SK-N-SH treated with all-trans-retinoic acid at 6 μM for 48 hours (cell line): ENCODE data around the gene KCTD2.

ENCODE experiments used
- ATAC-seq: fragments of 200-7000 bp; cut with Tn5 transposase; 3 replicates; pipeline ENCODE4 v1.9.1; 2020; ENCODE audit warnings: mild to moderate bottlenecking, moderate library complexity
- ARNTL ChIP-seq: fragments of 450-650 bp; formaldehyde crosslinking; IDR thresholded peaks from 2 replicates; pipeline ENCODE4 v1.5.0; 2020; ENCODE audit warnings: low read depth, mild to moderate bottlenecking, moderate library complexity, borderline replicate concordance
- BACH2 ChIP-seq: fragments of 250-450 bp; sonication (Bioruptor Pico); IDR thresholded peaks from 2 replicates; pipeline ENCODE4 v1.9.0; 2021; ENCODE audit warnings: mild to moderate bottlenecking, borderline replicate concordance
- CSDC2 ChIP-seq: fragments of 250-450 bp; sonication (Bioruptor Pico); IDR thresholded peaks from 2 replicates; pipeline ENCODE4 v1.5.0; 2020; ENCODE audit warnings: mild to moderate bottlenecking, moderate library complexity
- ESRRG ChIP-seq: fragments of 250-450 bp; sonication (Bioruptor Pico); IDR thresholded peaks from 2 replicates; pipeline ENCODE4 v1.6.1; 2021; ENCODE audit warnings: mild to moderate bottlenecking
- GLIS3 ChIP-seq: fragments of 250-450 bp; sonication (Bioruptor Pico); IDR thresholded peaks from 2 replicates; pipeline ENCODE4 v1.5.0; 2020; ENCODE audit warnings: mild to moderate bottlenecking, moderate library complexity
- OSR1 ChIP-seq: fragments of 250-450 bp; sonication (Bioruptor Pico); IDR thresholded peaks from 2 replicates; pipeline ENCODE4 v1.8.0; 2022; ENCODE audit warnings: moderate library complexity, mild to moderate bottlenecking, inconsistent platforms
- RARB ChIP-seq: fragments of 250-450 bp; sonication (Bioruptor Pico); IDR thresholded peaks from 2 replicates; pipeline ENCODE4 v1.8.0; 2021; ENCODE audit warnings: mild to moderate bottlenecking, moderate library complexity
- SNAI2 ChIP-seq: fragments of 250-450 bp; sonication (Bioruptor Pico); IDR thresholded peaks from 2 replicates; pipeline ENCODE4 v1.5.0; 2020; ENCODE audit warnings: mild to moderate bottlenecking, moderate library complexity
- TCF4 ChIP-seq: fragments of 250-450 bp; sonication (Bioruptor Pico); IDR thresholded peaks from 2 replicates; pipeline ENCODE4 v1.8.0; 2021; ENCODE audit warnings: mild to moderate bottlenecking, moderate library complexity, borderline replicate concordance
- TOX ChIP-seq: fragments of 250-450 bp; sonication (Bioruptor Pico); IDR thresholded peaks from 2 replicates; pipeline ENCODE4 v1.8.0; 2021; ENCODE audit warnings: mild to moderate bottlenecking, moderate library complexity, borderline replicate concordance
- ZC3H10 ChIP-seq: fragments of 250-450 bp; sonication (Bioruptor Pico); IDR thresholded peaks from 2 replicates; pipeline ENCODE4 v1.5.1; 2021; ENCODE audit warnings: mild to moderate bottlenecking, moderate library complexity
- ZFP3 ChIP-seq: fragments of 250-450 bp; sonication (Bioruptor Pico); IDR thresholded peaks from 2 replicates; pipeline ENCODE4 v1.5.0; 2020; ENCODE audit warnings: mild to moderate bottlenecking, moderate library complexity
- ZFP30 ChIP-seq: fragments of 450-650 bp; formaldehyde crosslinking; IDR thresholded peaks from 2 replicates; pipeline ENCODE4 v1.5.0; 2022; ENCODE audit warnings: mild to moderate bottlenecking, moderate library complexity
- ZNF565 ChIP-seq: fragments of 450-650 bp; formaldehyde crosslinking; conservative IDR thresholded peaks from 2 replicates; pipeline ENCODE4 v1.5.0; 2020; ENCODE audit warnings: low read depth, mild to moderate bottlenecking, moderate library complexity
- ZNF8 ChIP-seq: fragments of 450-650 bp; formaldehyde crosslinking; IDR thresholded peaks from 2 replicates; pipeline ENCODE4 v1.5.0; 2020; ENCODE audit warnings: mild to moderate bottlenecking, moderate library complexity
- TF ChIP-seq, protein P1 (sequence below): fragments of 250-450 bp; sonication (Bioruptor Pico); IDR thresholded peaks from 2 replicates; pipeline ENCODE4 v1.8.0; 2021; ENCODE audit warnings: low read depth, mild to moderate bottlenecking, moderate library complexity, borderline replicate concordance
- TF ChIP-seq, protein P2 (sequence below): fragments of 250-450 bp; sonication (Bioruptor Pico); IDR thresholded peaks from 2 replicates; pipeline ENCODE4 v1.5.1; 2021; ENCODE audit warnings: mild to moderate bottlenecking, moderate library complexity
- TF ChIP-seq, protein P3 (sequence below): fragments of 250-450 bp; sonication (Bioruptor Pico); IDR thresholded peaks from 2 replicates; pipeline ENCODE4 v1.5.1; 2020; ENCODE audit warnings: low read depth, mild to moderate bottlenecking, moderate library complexity
- TF ChIP-seq, protein P4 (sequence below): fragments of 250-450 bp; sonication (Bioruptor Pico); IDR thresholded peaks from 2 replicates; pipeline ENCODE4 v1.5.0; 2020; ENCODE audit warnings: mild to moderate bottlenecking, moderate library complexity

Gene KCTD2

DNA sequence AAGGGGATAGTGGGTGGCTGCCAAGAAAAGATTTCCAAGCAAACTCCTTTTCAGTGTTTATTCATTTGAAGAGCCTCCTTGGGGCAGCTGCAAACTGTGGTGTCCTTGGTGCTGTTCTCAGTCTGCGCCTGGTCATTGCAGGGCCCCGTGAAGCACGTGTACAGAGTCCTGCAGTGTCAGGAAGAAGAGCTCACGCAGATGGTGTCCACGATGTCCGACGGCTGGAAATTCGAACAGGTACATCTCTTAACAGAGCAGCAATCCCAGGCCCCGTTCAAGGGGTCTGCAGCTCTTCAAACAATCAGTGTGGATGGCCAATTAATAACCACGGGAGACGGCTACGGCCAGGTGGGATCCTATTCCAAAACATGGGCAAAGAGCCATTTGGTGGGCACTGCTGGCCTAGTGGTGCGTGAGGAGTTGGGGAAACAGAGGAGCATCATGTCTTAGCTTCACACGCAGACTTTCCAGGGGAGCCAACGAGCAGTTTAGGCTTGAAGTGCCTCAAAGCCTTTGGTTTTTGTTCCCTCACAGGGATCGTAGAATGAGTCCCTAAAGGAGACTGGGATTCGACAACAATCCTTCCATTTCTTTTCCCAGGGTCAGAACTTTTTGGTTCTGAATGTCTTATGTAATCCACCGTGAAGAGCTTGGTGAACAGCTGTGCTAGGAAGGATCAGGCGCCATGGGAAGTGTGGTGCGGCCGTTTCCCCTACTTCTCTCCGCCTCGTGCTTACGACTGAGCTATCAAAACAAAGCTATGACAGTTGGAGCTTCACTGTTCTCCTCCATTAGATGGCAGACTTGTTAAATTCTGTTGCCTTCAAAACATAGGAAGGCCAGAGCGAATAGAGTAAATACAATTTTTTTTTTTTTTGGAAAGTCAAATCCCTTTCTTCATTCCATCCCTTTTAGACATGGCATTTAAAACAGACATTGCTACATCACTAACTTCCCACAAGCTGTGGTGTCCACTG is 12.6 kb downstream of the KCTD2 start:
- ATAC-seq = peak; percentile 77
- TF ChIP-seq ARNTL (CRISPR knock-in tag) = no peak
- no peak for TF ChIP-seq RARB (CRISPR knock-in tag)
- no peak for TF ChIP-seq OSR1 (CRISPR knock-in tag)
- TF ChIP-seq ZNF8 = no peak
- no peak for TF ChIP-seq TCF4 (CRISPR knock-in tag)
- TF ChIP-seq SNAI2 = no peak
- no peak for TF ChIP-seq ESRRG (CRISPR knock-in tag)
- TF ChIP-seq ZNF565 (CRISPR knock-in tag) = no peak
- TF ChIP-seq, protein P1, sequence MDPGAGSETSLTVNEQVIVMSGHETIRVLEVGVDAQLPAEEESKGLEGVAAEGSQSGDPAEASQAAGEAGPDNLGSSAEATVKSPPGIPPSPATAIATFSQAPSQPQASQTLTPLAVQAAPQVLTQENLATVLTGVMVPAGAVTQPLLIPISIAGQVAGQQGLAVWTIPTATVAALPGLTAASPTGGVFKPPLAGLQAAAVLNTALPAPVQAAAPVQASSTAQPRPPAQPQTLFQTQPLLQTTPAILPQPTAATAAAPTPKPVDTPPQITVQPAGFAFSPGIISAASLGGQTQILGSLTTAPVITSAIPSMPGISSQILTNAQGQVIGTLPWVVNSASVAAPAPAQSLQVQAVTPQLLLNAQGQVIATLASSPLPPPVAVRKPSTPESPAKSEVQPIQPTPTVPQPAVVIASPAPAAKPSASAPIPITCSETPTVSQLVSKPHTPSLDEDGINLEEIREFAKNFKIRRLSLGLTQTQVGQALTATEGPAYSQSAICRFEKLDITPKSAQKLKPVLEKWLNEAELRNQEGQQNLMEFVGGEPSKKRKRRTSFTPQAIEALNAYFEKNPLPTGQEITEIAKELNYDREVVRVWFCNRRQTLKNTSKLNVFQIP = no peak
- no peak for TF ChIP-seq ZC3H10 (CRISPR knock-in tag)
- no peak for TF ChIP-seq TOX (CRISPR knock-in tag)
- TF ChIP-seq, protein P2, sequence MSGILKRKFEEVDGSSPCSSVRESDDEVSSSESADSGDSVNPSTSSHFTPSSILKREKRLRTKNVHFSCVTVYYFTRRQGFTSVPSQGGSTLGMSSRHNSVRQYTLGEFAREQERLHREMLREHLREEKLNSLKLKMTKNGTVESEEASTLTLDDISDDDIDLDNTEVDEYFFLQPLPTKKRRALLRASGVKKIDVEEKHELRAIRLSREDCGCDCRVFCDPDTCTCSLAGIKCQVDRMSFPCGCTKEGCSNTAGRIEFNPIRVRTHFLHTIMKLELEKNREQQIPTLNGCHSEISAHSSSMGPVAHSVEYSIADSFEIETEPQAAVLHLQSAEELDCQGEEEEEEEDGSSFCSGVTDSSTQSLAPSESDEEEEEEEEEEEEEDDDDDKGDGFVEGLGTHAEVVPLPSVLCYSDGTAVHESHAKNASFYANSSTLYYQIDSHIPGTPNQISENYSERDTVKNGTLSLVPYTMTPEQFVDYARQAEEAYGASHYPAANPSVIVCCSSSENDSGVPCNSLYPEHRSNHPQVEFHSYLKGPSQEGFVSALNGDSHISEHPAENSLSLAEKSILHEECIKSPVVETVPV (CRISPR knock-in tag) = no peak
- TF ChIP-seq ZFP30 (CRISPR knock-in tag) = no peak
- TF ChIP-seq BACH2 (CRISPR knock-in tag) = no peak
- TF ChIP-seq, protein P3, sequence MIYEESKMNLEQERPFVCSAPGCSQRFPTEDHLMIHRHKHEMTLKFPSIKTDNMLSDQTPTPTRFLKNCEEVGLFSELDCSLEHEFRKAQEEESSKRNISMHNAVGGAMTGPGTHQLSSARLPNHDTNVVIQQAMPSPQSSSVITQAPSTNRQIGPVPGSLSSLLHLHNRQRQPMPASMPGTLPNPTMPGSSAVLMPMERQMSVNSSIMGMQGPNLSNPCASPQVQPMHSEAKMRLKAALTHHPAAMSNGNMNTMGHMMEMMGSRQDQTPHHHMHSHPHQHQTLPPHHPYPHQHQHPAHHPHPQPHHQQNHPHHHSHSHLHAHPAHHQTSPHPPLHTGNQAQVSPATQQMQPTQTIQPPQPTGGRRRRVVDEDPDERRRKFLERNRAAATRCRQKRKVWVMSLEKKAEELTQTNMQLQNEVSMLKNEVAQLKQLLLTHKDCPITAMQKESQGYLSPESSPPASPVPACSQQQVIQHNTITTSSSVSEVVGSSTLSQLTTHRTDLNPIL (CRISPR knock-in tag) = no peak
- no peak for TF ChIP-seq CSDC2
- TF ChIP-seq, protein P4, sequence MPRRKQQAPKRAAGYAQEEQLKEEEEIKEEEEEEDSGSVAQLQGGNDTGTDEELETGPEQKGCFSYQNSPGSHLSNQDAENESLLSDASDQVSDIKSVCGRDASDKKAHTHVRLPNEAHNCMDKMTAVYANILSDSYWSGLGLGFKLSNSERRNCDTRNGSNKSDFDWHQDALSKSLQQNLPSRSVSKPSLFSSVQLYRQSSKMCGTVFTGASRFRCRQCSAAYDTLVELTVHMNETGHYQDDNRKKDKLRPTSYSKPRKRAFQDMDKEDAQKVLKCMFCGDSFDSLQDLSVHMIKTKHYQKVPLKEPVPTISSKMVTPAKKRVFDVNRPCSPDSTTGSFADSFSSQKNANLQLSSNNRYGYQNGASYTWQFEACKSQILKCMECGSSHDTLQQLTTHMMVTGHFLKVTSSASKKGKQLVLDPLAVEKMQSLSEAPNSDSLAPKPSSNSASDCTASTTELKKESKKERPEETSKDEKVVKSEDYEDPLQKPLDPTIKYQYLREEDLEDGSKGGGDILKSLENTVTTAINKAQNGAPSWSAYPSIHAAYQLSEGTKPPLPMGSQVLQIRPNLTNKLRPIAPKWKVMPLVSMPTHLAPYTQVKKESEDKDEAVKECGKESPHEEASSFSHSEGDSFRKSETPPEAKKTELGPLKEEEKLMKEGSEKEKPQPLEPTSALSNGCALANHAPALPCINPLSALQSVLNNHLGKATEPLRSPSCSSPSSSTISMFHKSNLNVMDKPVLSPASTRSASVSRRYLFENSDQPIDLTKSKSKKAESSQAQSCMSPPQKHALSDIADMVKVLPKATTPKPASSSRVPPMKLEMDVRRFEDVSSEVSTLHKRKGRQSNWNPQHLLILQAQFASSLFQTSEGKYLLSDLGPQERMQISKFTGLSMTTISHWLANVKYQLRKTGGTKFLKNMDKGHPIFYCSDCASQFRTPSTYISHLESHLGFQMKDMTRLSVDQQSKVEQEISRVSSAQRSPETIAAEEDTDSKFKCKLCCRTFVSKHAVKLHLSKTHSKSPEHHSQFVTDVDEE (CRISPR knock-in tag) = no peak
- TF ChIP-seq, all 23 proteins: peak for 0

DNA sequence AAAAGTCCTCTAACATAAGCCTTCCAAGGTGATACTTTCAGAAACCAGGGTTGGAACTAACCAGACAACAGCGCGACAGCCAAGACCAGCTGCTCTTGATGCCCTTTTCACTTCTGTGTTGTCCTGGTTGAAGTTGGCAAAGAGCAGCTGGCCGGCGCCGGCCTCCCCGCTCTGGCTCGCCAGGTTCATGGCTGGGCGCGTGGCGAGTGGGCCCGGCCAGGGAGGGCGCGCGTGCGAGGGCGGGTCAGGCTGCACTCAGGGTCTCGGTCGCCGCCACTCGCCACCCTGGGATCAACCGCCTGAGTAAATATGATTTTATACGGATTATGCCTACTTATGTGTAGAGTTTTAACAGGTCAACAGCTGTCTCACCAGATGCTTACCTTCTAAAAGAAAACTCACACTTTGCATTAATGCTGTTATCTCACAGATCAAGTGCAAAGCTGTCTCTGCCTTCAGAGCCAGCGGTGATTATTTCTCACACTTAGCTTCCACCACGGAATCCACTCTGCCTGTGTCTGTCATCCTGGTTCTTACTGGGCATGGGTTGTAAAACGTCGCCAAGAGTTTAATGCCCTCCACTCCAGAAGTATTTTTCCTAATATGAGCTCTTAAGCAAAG is 13.5 kb downstream of the KCTD2 start:
- no peak for ATAC-seq
- TF ChIP-seq BACH2 (CRISPR knock-in tag) = no peak
- TF ChIP-seq ZNF8 = no peak
- TF ChIP-seq, protein P3 (CRISPR knock-in tag) = no peak
- TF ChIP-seq CSDC2 = no peak
- TF ChIP-seq, protein P1 = no peak
- TF ChIP-seq GLIS3 (CRISPR knock-in tag) = no peak
- TF ChIP-seq ZNF565 (CRISPR knock-in tag) = no peak
- no peak for TF ChIP-seq ZFP3 (CRISPR knock-in tag)
- TF ChIP-seq ESRRG (CRISPR knock-in tag) = no peak
- TF ChIP-seq, all 23 proteins: peak for 0
